Activated T-cell treated with anti-CD3 and anti-CD28 coated beads for 4 hours (primary cell): Measurements from ENCODE around the gene ARRDC2.
"Not testable (repeated sequence)": the region's sequence is repeated elsewhere in the genome, so short reads cannot be mapped to it uniquely, and the experiment has no call there.

Experiments used
- DNase-seq: peaks from one replicate; pipeline ENCODE4 v3.0.0-alpha.2; 2020

Gene ARRDC2

DNA sequence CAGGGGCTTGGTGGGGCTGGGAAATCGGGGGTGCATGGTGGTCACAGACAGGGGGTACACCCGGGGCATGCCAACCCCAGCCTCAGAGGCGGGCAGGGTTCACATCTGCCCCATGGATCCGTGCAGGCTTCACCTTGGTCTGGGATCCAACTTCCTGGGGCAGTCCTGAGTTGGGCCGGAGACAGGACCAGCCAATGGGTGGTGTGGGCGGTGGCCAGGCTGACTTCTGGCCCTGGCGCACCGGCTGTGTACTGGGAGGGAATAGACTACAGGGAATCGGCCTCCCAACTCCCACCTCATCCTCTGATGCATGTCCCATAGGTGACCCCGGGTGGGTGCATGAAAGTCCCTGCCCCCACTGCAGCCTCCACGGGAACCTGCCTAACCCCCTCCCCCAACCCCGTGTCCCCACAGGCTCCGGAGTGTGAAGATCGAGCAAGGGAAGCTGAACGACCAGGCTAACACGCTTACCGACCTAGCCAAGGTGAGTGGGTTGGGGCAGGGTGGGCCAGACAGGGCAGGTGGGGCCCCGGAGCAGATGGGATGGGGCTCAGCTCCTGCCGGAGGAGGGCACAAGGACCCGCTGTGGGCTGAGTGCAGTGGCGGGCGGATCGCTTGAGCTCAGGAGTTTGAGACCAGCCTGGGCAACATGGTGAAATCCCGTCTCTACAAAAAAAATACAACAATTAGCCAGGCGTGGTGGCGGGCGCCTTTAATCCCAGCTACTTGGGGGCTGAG, 14.7 kb upstream of the ARRDC2 start:
- no peak for DNase-seq

DNA sequence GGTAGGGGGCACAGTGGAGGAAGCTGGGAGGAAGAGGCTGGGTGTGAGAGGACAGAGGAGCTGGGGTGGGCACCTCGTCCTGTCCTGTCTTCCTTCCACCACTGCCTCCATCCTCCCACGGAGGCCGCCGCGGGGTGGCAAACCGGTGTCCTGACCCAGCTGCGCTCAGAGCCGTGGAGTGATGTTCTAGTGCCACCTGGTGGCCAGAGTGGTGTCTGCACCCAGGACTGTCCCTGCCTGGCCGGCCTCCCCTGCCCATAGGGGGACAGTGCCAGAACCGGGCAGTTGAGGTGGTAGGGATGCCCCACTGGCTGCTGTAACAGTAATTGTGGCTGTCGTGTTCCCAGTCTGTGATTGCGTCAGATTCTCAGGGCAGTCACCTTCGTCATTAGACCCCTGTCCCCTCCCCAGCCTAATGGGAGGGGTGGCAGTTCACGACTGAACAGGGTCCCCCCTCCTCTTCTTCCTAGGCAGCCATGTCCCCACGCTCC, 11.1 kb upstream of the ARRDC2 start:
- peak; percentile 84 for DNase-seq

DNA sequence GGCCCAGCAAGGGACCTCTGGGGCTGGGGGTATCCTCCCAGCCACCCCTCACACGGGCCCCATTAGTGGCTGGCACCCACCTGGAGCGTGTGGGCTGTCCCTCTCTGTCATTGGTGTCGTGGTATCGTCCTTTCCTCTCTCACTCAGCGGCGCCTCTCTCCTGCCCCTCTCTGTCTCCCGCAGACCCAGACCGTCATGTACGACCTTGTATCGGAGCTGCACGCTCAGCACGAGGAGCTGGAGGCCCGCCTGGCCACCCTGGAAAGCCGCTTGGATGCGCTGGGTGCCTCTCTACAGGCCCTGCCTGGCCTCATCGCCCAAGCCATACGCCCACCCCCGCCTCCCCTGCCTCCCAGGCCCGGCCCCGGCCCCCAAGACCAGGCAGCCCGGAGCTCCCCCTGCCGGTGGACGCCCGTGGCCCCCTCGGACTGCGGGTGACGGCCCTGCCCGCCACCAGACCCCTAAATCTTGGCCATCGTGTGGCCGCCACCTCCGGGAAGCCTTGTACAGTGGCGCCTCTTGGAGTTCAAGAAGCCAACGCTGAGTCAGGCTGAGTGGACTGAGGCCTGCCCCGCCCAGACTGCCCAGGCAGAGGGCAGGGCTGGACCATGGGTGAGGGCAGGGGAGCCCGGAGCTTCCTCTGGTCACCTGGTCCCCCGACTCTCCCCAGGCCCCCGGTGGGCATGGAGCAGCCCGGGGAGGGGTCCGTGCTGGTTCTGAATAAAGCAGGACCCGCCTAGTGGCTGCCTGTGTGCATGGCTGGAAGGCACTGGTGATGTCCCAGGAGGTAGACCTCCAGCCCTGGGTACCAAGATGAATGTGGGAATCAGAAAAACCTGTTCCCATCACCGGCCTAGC, 9.8 kb upstream of the ARRDC2 start:
- no peak for DNase-seq

DNA sequence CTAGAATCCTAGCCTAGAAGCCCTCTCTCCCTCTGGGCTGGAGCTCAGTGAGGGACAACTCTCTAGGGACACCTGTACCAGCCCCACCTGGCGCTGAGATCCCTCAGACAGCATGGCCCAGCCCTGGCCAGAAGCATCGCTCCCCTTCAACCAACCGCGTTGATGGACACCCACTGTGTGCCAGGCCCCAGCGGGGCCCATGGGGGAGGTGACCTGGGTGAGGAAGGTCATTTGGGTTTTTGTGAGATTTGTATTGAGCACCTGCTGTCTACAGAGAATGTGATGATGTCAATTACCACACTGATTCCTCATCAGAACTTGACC, 9.2 kb upstream of the ARRDC2 start:
- DNase-seq, result no peak

DNA sequence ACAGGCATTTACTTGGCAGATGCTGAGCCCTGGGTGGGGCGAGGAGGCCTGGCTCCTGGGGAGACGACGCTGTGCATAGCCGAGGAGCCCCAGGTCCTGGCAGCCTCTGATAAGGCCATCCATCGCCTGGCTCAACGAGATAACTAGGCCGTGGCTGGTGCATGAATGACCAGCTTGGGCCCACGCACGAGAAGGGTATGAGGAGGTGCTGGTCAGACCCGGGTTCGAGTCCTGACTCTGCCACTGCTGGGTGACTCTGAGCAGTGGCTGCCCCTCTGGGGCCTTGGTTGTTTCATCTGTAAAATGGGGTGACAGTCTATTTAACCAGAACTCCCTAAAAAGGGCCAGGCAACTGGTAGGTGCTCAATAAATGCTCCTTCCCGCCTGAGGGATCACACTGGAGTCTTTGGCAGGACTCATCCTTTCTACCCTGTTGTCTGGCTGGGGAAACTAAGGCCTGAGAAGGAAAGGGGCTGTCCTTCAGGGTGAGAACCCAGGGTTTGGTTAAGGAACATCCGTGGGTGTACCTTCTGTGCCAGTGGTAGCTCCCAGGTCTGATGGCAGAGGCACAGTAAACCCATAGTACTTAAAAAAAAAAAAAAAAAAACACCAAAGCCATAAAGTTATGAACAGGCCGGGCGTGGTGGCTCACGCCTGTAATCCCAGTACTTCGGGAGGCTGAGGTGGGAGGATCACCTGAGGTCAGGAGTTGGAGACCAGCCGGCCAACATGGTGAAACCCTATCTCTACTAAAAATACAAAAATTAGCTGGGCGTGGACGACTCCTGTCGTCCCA, 8.1 kb upstream of the ARRDC2 start:
- DNase-seq, result no peak

DNA sequence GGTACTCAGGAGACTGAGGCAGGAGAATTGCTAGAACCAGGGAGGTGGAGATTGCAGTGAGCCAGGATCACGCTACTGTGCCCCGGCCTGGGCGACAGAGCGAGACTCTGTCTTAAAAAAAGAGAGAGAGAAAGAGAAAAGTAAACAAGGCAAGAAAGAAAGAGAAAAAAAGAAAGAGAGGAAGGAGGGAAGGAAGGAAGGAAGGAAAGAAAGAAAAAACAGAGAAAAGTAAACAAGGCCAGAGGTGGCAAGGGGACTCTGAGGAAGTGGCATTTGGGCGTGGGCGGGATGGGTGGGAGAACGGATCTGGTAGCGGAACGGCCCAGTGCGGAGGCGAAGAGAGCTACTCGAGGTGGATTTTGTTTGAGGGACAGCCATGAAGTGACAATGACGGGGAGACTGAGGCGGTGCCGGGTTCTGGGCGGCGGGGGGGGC, 7.5 kb upstream of the ARRDC2 start:
- no peak for DNase-seq

DNA sequence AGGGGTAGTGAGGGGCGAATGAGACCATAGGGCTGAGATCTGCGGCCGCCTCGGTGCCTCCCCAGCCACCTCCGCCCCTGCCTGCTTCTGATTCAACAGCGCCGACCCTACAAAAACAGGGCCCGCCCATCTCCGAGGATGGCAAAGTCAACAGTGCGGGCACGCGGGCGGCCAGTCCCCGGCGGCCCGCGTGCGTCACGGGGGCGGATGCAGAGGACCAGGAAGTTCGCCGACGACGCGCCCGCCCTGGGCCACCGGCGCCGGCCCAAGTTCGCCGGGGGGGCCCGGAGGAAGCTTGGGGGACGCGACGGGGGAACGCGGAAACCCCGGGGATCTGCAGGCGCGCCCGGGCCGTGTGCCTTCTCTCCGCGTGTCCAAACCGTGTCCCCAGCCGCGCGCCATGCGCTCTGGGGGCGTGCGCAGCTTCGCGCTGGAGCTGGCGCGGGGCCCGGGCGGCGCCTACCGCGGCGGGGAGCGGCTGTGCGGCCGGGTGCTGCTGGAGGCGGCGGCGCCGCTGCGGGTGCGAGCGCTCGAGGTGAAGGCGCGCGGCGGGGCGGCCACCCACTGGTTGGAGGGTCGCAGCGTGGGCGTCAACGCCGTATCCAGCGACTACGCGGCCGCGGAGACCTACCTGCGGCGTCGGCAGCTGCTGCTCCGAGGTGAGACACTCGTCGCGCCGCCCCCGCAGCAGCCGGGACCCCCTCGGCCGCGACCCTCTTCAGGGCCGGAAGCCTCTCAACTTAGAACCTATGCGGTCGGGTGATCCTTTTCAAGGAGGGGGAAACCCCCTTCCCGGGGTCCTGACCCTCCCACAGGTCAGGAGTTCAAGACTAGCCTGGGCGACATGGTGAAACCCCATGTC, 6.8 kb upstream of the ARRDC2 start:
- peak; percentile 79 for DNase-seq

DNA sequence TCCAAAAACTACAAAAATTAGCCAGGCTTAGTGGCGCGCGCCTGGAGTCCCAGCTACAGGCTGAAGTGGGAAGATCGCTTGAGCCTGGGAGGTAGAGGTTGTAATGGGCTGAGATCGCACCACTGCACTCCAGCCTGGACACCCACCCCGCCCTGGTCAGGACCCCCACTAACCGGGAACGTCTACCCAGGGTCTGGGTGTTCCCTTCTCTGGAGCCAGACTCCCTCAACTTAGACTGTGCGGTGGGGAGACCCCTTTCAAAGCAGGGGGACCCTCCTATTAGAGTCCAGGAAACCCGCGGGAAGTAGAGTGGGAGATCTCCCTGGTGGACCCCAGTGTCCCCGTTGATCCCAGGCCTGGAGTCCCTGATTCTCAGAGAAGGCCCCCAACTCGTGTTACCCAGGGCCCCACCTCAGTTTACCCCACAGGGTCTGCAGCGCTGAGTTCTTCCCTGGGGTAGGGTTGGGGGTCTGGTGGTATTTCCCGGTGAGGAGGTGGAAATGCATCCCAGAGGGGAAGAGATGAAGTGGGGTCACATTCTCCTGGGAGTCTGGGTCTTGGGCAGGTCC, 6.1 kb upstream of the ARRDC2 start:
- no peak for DNase-seq

DNA sequence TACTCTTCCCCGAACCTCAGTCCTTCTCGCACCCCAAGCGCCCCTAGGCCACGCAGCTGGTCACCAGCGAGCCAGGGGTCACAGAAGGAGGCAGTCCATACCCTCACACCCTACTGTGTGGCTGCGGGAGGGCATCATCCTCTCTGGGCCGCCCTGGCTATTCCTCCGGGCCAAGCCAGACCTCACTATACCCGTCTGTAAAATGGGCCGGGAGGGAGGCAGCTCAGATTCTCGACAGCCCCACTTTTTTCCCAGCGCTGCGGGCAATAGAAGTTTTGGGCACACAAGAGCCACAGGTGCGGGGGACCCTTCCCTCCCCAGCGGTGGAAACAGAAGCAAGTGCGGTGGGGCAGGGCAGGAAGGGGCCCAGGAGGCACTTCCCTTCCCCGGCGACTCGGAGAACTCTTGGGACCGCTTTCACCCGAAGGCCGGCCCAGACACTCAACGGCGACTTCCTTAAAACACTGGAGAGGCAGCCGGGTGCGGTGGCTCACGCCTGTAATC, 5.6 kb upstream of the ARRDC2 start:
- no peak for DNase-seq

DNA sequence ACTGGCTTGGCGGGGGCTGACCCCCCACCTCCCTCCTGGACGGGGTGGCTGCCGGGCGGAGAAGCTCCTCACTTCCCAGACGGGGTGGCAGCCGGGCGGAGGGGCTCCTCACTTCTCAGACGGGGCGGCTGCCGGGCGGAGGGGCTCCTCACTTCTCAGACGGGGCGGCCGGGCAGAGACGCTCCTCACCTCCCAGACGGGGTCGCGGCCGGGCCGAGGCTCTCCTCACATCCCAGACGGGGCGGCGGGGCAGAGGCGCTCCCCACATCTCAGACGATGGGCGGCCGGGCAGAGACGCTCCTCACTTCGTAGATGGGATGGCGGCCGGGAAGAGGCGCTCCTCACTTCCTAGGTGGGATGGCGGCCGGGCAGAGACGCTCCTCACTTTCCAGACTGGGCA, 2.2 kb upstream of the ARRDC2 start:
- DNase-seq, result not testable (repeated sequence)

DNA sequence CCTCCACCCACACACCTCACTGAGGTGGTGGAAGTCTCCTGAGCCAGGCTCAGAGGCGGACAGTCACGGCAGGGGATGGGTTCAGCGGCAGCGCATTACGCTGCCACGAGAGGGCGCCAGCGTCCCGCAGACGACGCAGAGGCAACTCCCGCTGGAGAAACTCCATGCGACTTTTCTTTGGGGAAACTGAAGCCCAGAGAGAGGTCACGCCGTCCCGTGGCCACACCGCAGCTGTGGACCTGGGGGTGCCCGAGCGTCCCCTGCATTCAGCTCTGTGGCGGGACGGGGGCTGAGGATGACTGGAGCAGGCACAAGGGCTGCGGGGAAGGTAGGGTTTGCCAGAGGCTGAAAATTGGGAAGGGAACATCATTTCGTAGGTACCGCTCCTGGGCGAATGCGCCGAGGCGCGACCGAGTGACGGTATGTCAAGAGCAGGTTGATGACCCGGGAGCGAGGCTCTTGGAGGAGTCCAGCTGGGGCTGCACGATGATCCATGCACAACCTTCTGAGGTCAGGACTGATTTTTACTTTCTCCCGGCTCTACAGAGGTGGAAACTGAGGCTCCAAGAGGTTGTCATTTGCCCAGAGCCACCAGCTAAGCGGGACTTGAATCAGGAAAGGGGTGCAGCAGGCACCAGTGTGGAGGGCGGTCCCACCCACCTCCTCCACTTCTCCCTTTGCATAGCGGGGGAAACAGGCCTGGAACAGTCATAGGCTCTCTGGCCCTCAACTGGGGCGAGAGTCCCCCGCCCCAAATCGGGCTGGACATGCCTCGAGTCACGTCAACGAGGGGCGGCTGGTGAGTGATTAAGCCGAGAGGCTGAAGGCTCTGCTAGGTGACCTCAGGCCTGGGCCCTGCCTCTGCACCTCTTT, 690 bp upstream of the ARRDC2 start:
- DNase-seq, result peak; percentile 74

DNA sequence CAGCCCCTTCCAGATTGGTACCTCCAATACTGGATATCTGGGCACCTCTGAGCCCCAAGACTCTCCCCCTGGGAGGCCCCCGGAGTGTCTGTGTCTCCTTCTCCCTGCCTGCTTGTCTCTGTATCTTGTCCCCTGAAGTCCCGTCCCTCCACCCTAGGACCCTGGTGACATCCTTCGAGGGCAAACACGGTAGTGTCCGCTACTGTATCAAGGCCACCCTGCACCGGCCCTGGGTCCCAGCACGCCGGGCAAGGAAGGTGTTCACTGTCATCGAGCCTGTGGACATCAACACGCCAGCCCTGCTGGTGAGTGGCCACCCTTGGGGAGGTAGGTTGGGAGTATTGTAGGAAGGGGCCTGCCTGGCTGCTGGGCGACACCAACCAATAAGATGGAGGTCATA, 844 bp downstream of the ARRDC2 start:
- no peak for DNase-seq

DNA sequence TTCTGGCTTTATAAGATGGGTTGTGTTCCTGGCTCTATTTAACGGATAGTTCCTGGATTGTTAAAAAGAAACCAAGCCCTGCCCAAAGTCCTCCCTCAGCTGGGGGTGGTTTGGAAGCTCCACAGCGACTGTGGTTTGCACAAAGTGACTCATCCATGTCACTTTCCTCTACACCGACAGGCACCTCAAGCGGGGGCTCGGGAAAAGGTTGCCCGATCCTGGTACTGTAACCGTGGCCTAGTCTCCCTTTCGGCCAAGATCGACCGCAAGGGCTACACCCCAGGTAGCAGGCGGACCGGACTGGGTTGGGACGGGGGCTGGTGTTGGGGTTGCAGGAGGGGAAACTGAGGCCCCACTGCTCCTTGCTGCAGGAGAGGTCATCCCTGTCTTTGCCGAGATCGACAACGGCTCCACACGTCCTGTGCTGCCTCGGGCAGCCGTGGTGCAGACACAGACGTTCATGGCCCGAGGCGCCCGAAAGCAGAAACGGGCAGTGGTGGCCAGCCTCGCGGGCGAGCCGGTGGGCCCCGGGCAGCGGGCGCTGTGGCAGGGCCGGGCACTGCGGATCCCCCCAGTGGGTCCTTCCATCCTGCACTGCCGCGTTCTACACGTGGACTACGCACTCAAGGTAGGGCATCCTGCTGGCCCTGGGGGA, 1.6 kb downstream of the ARRDC2 start:
- DNase-seq, result no peak

DNA sequence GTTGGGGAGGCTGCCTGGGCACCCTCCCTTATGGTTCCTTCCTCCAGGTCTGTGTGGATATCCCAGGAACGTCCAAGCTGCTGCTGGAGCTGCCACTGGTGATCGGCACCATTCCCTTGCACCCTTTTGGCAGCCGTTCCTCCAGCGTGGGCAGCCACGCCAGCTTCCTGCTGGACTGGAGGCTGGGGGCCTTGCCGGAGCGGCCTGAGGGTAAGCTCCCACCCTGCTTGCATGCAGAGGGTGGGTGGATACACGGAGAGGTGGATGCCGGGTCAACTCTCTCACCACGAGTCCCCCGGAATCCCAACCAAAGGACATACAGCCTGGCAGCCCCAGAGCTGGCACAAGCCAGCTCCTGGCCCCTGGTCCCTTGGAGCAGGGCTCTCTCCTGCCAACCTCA, 2.2 kb downstream of the ARRDC2 start:
- DNase-seq, result no peak

DNA sequence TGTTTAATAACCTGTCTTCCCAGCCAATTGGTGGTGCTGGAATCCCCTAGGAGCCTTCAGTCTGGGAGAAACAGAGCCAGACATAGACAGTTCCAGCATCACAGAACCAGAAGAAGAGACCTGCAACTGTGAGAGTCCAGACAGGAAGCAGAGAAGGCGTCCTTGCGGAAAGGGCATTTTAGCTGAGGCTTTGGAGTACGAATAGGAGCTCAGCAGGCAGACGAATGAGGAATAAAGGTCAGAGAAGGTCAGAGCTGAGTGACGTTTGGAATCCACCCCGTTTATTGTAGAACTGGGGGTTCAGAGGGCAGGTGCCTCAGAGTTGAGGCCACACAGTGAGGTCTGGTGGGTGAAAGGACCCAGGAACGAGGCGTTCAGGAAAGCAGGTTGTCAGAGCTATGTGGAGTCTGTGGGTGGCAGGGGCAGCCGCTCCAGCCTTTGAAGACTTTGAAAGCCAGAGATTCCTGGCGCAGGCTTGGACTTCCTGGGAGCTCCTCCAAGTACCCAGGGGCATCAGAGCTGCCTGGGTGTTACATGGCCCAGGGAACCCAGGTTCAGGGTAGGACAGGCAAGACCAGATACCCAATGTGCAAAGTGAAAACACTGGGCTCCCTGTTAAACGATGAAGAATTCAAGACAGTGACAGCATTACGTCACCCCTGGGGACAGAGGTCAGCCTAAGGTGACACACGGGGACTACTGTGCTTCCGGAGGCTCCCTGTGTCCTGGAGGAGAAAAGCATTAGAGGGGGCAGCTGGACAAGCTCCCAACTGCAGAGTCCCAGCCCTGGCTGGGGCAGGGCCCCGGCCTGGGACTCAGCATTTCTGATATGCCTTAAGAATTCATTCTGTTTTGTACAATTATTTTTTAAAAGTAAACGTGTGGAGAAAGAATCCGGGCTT, 5.5 kb downstream of the ARRDC2 start:
- DNase-seq, result no peak

DNA sequence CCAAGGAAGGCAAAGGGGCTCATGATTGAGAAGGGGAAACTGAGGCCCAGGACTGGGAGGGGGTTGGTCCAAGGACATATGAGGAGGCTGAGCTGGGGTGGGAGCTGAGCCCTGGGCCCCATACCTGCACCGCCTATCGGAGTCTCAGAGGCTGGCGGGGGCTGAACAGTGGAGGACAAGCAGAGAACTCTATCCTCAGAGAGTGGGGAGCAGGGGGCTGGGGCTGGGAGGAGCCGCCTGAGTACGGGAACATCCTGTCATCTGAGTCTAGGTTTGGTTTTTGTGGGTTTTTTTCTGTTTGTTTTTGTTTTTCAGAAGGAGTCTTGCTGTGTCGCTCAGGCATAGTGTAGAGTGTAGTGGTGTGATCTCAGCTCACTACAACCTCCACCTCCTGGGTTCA, 6.2 kb downstream of the ARRDC2 start:
- DNase-seq, result no peak

DNA sequence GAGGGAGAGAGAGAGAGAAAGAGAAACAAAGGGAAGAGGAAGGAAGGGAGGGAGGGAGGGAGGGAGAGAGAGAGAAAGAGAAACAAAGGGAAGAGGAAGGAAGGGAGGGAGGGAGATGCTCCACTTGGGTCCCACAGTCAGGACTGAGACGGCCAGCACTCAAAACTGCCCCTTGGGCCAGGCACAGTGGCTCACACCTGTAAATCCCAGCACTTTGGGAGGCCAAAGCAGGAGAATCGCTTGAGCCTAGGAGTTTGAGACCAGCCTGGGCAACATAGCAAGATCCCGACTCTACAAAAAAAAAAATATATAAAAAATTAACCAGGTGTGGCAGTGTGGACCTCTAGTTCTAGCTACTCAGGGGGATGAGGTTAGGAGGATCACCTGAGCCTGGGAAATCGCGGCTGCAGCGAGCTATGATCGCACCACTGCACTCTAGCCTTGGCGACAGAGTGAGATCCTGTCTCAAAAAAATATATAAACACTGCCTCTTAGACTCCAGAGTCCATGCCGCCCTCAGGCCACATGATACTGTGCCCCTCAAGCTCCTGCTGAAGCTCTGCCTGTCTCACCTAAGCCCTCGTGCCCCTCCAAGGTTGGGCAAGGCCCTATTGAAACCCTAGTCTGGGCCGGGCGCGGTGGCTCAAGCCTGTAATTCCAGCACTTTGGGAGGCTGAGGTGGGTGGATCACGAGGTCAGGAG, 8.4 kb downstream of the ARRDC2 start:
- no peak for DNase-seq

DNA sequence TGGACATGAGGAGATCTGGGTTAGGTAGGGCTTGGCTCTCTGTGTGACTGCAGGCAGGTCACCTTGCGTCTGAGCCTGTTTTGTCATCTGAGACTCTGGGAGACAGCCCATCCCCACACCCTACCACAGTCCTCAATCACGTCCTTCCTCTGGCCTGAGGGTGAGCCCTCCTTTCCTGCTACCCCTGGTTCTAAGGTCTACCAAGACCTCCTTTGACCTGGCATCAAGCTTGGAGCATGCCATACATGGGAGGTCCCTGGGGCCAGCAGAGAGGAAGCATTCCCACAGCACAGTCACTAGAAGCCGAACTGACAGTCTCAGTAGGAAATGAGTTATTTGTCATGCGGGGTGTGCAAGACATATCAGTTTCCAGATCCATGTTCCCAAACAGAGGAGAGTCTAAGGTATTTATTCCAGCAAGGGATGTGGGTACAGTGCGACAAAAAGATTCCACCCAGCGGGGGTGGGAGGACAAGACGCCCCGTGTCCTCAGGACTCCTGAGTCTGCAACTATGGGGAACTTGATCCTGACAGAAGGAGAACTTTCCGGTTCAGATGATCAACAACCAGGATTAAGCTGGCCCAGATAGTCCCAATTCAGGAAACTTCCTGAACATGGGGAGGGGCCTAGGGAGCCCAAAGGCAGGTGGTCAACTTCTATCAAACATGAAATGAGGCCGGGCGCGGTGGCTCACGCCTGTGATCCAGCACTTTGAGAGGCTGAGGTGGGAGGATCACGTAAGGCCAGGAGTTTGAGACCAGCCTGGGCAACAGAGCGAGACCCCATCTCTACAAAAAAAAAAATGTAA, 9.5 kb downstream of the ARRDC2 start:
- DNase-seq, result no peak
